Kidney capillary endothelial cell (primary cell): Measurements from ENCODE around the gene NRBF2.

Experiments used
- DNase-seq: peaks from one replicate; pipeline ENCODE4 v3.0.0-alpha.2; 2018; ENCODE audit warnings: low spot score

NRBF2 gene

GRCh38 chr10:63164166-63164623, 31.1 kb downstream of the NRBF2 start:
- DNase-seq = no peak

- no peak for DNase-seq
Observed at GRCh38 chr10:63165249-63165648, 32.1 kb downstream of the NRBF2 start.

DNA sequence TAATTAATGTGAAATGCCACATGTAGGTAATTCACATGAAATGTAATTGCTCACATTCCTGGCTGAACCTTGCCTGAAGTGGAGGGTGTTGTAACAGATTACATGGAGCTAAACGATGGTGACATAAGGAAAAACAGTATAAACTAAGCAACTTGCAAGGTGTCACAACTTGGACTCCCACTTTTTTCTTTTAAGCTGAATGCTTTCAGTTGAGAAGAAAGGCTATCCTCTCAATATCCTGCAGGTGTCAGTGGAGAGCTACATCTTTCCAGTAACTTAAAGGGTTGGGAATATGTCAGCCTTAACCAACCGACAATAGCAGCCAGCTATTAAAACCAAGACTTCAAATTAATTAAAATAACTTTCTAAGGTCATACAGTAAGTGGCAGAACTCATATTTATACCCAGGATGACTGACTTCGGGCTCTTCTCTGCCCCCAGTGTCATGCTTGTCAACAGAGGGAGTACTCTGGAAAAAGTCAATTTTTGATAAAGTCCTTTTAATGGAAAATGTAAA, 33.7 kb downstream of the NRBF2 start:
- peak; percentile 65 for DNase-seq

DNA sequence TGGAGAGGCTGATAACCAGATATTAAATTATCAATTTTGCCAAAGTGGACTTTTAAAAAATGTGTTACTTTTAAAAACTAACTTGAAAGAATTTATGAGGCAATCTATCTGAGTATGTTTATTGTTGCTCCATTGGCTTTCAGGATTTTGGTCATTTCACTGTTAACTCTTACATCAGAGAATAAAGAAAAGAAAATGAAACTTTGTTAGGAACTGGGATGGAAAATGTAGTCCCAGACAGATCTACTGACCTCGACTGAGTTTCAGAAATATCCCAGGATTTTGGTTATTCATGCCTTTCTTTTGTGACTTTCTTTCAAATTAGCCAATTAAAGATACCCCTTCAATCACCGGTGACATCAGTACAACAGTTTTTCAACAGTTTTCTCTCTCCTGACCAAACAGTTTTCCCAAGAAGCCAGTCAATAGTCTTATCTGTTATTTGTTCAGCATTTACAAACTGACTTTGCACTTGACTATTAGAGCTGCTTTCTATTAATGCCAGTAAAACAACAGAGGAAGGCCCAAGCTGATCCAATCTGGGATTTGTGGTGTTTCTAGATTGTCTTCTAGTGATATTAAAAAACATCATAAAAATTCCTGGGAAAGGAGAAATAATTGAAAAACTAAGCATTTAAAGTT, 35.8 kb downstream of the NRBF2 start:
- no peak for DNase-seq

DNA sequence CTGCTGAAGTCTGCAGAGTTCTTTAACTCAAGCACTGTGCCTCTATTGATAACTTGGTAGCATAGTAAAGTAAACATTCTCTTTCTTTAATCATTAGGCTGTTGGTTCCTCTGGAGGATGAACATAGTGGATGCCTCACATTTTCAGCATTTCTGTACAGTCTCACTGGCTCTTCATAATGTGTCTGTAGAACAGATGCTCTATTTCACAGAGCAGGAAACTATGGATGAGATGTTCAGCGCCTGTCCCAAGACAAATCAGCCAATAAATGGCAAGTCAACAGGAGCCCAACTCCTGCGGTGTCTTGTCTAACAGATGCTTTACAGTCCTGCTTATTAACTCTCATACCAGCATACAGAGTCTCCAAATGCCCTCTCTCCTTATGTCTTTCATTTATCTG, 36.5 kb downstream of the NRBF2 start:
- no peak for DNase-seq

DNA sequence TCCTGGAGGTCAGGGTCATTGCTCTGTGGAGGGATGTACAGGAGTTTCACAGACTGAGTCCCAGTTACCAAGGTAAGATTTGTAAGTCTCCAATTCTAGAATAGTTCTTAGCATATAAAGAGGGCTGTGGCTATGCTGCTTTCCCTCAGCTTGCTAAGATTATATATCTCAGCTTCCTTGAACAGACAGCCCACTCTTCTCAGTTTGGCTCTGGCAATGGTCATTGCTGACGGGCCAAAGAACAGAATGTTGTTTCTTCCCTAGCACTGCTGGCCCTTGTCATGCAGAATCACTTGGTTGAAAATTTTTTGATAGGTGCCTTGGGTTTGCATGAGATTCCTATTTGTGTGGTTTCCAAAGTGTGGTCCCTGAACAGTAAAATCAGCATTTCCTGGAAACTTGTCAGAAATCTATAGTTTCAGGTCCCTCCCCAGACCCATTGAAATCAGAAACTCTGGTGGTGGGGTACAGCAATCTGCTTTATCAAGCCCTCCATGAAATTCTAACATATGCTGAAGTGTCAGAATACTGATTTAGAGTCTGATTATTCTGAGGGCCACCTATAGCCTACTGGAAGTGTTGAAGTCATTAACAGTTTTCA, 38.2 kb downstream of the NRBF2 start:
- no peak for DNase-seq

GRCh38 chr10:63171926-63172325, 38.8 kb downstream of the NRBF2 start:
- no peak for DNase-seq

DNA sequence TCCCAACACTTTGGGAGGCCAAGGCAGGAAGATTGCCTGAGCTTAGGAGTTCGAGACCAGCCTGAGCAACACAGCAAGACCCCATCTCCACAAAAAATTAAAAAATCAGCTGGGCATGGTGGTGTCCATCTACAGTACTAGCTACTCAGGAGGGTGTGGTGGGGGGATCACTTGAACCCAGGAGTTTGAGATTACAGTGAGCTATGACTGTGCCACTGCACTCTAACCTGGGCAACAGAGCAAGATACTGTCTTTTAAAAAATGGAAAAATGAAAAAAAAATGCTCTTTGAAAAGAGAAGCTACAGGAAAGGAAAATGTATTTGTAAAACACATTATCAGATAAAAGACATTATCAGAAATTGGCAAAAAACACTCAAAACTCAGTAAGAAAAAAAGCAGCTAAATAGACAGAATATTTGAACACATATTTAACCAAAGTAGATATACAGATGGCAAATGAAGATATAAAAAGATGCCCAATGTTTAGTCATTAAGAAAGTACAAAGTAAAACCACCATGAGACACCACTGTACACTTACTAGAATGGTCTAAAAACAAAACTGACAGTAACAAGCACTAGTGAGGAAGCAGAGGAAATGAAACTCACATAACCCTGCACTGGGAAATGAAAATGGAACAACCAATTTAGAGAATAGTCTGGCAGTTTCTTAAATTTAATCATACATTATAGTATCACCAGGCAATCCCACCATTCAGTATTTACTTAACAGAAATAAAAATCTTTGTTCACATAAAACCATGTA, 40.5 kb downstream of the NRBF2 start:
- no peak for DNase-seq

DNA sequence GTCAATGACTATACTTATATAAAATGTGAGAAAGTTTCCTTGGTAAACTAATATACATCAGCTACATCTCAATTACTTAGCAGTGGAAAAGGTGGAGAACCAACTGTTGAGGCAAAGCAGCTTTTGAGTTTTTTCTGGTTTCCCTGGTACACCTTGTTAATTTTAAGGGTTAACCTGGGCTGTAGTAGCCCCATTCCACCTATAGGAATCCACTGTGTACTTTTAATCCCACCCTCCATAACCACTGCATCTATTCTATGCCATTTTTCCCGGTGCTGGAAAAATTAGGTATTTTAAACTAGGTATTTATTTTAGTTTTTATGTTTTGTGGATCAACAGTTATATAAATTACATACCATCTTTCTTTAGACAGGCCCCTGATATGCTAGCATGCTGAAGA, 42.4 kb downstream of the NRBF2 start:
- DNase-seq = no peak

DNA sequence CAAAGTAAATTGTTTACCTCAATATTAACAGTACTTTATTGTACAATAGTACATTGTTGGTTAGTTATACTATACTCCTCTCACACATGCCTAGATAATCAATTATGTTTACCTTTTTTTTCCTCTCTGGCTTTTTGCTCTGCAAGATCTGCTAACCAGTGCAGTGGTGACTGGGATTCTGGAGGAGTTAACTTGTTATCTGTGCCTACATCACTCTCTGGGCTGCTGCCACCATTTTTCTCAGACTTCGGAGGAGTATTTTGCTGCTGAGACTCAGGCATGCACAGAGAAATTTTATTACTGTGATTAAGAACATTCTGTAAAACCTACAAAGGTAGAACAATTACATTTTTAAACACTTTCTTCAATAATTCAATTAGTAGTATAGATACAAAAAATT, 59.7 kb downstream of the NRBF2 start:
- no peak for DNase-seq

DNA sequence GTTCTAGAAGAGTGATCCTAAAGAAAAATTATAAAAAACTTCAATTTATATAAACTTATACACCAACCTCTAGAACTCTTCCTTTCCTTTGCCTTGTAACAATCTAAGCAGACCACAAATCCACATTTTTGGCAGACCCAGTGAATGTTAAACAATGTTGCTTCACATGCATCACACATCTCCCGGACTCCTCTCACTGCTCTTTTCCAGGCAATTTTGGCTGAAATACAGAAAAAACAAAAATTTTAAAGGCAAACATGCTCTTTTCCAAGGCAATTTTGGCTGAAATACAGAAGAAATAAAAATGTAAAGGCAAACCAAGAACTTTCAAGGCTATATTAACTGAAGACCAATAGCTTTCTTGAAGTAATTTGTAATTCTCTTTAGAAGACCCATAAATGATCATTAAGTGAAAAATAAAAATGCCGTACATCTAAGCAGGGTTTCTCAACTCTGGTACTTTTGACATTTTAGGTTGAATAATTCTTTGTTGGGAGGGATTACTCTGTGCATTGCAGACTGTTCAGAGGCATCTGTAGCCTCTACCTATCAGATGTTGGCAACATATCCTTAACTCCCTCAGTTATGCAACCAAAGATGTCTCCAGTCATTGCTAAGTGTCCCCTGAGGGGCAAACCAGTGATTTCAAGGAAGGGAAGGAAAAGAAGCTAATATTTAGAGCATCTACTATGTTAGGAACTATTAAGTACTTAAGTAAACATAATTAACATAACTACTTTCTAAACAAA, 64.4 kb downstream of the NRBF2 start:
- DNase-seq = no peak

DNA sequence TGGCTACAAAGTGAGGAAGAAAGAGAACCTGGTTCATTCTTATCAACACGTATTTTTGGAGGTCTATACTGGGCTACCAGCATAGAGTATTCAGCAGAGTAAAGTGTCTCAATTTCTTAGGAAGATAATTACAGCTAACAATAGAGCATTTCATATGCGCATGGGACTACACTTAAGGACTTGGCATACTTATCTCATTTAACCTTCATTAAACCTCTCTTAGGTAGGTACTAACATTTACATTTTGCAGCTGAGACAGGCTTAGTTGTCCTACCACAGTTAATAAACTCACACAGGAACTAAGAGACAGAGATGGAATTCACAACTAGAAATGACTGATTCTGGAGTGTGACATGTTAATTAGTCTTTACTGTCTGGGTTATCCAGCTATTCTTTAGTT, 66.6 kb downstream of the NRBF2 start:
- DNase-seq = no peak

DNA sequence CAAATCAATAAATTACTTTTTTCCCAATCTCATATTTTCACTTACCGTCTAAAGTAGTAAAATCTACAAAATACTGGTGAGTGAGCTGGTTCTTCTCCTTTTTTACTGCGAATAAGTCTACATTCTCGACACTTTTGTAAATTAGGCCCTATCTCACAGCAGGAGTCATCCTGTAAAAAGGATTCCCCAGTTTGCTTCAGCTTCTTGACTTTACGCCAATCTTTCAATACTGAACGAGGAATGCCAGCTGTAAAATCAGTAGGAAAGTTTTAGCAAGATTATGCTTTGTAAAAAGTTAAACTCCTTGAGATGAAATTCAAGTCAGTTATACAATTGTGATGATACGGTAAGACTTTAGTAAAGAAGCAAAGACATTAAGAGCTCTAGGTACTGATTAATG, 67.3 kb downstream of the NRBF2 start:
- DNase-seq = no peak

GRCh38 chr10:63201118-63201517, 68.0 kb downstream of the NRBF2 start:
- no peak for DNase-seq
